ENCODE measurements around the gene SAMMSON. TPM values are rescaled to one million over a fixed set of nuclear protein-coding genes. Genes with fewer than 3 reads are reported as not detected.

SAMMSON gene
- total and polyA plus RNA-seq, 9 of the 15 experiments (the other 6 are each of a cell fraction or from before 2014, with no cell fraction given), result 0.65 to 4.4 (median 1.9) TPM

DNA sequence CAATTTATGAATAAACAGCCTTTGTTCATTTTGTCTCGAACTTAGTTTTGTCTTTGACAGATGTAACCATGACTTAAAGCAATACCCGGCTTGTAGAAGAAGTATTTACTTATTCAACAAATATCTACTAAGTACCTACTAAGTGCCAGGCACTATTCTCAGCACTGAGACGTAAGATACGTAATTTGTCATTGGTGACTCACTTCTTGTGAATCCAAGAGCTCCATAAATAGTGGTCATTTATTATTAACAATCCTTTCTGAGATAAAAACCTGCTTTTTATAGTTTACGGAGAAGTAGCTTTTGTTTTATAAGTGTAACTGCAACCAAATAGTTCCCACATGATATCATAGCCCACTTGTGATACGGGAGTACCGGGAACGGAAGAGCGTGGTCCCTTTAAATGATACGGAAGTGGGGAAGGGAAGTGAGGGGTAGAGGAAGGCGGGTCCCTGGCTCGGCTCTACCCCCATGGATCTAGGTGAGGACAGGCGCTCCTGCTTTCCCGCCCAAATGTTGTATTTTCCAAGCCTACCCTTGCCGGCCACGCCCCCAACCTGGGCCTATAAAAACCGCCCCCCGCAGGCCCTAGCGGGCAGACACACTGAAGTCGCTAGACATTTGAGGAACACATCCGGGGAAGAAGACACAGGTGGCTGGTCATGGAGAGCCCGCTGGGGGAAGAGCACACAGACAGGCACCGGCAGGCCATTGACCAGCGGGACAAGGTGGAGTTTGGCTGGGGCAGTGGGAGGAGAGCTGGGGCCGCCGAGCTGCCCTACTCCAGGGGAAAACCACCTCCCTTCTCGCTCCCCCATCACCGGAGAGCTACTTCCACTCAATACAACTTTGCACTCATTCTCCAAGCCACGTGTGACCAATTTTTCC is at the start of gene SAMMSON (continued):
- TF ChIP-seq, protein P1, sequence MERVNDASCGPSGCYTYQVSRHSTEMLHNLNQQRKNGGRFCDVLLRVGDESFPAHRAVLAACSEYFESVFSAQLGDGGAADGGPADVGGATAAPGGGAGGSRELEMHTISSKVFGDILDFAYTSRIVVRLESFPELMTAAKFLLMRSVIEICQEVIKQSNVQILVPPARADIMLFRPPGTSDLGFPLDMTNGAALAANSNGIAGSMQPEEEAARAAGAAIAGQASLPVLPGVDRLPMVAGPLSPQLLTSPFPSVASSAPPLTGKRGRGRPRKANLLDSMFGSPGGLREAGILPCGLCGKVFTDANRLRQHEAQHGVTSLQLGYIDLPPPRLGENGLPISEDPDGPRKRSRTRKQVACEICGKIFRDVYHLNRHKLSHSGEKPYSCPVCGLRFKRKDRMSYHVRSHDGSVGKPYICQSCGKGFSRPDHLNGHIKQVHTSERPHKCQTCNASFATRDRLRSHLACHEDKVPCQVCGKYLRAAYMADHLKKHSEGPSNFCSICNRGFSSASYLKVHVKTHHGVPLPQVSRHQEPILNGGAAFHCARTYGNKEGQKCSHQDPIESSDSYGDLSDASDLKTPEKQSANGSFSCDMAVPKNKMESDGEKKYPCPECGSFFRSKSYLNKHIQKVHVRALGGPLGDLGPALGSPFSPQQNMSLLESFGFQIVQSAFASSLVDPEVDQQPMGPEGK (CRISPR knock-in tag; IDR thresholded peaks at IDR 0.05; ENCODE audit: borderline replicate concordance), result no peak
- TF ChIP-seq RHOXF2B (CRISPR knock-in tag; conservative IDR thresholded peaks at IDR 0.05), result no peak
- TF ChIP-seq, protein P2, sequence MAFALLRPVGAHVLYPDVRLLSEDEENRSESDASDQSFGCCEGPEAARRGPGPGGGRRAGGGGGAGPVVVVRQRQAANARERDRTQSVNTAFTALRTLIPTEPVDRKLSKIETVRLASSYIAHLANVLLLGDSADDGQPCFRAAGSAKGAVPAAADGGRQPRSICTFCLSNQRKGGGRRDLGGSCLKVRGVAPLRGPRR (CRISPR knock-in tag; IDR thresholded peaks at IDR 0.05), result no peak
- no peak for TF ChIP-seq ZNF778 (CRISPR knock-in tag; IDR thresholded peaks at IDR 0.05)
- TF ChIP-seq ZNF197 (CRISPR knock-in tag; IDR thresholded peaks at IDR 0.05; ENCODE audit: low read depth), result no peak
- TF ChIP-seq ZNF445 (CRISPR knock-in tag; IDR thresholded peaks at IDR 0.05; ENCODE audit: low read depth), result no peak
- no peak for TF ChIP-seq MAFG (tag; conservative IDR thresholded peaks at IDR 0.05)
- no peak for TF ChIP-seq ARHGAP35 (IDR thresholded peaks at IDR 0.05; ENCODE audit: partially characterized antibody)
- TF ChIP-seq TAL1 (IDR thresholded peaks at IDR 0.05), result no peak
- no peak for TF ChIP-seq DACH1 (IDR thresholded peaks at IDR 0.05; ENCODE audit: partially characterized antibody)
- TF ChIP-seq, protein P3, sequence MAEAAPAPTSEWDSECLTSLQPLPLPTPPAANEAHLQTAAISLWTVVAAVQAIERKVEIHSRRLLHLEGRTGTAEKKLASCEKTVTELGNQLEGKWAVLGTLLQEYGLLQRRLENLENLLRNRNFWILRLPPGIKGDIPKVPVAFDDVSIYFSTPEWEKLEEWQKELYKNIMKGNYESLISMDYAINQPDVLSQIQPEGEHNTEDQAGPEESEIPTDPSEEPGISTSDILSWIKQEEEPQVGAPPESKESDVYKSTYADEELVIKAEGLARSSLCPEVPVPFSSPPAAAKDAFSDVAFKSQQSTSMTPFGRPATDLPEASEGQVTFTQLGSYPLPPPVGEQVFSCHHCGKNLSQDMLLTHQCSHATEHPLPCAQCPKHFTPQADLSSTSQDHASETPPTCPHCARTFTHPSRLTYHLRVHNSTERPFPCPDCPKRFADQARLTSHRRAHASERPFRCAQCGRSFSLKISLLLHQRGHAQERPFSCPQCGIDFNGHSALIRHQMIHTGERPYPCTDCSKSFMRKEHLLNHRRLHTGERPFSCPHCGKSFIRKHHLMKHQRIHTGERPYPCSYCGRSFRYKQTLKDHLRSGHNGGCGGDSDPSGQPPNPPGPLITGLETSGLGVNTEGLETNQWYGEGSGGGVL (CRISPR knock-in tag; IDR thresholded peaks at IDR 0.05), result no peak
- peak; percentile 69; the same call in 1 of the 2 replicates for TF ChIP-seq MBD2 (IDR thresholded peaks at IDR 0.05; ENCODE audit: borderline replicate concordance, low read depth)
- peak; percentile 98 for TF ChIP-seq POLR2A (conservative IDR thresholded peaks at IDR 0.05)
- TF ChIP-seq DPF2 (IDR thresholded peaks at IDR 0.05), result peak; percentile 47
- TF ChIP-seq, protein P4, sequence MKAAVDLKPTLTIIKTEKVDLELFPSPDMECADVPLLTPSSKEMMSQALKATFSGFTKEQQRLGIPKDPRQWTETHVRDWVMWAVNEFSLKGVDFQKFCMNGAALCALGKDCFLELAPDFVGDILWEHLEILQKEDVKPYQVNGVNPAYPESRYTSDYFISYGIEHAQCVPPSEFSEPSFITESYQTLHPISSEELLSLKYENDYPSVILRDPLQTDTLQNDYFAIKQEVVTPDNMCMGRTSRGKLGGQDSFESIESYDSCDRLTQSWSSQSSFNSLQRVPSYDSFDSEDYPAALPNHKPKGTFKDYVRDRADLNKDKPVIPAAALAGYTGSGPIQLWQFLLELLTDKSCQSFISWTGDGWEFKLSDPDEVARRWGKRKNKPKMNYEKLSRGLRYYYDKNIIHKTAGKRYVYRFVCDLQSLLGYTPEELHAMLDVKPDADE (conservative IDR thresholded peaks at IDR 0.05; ENCODE audit: control insufficient read depth, low read depth, low read length), result no peak
- TF ChIP-seq, protein P5, sequence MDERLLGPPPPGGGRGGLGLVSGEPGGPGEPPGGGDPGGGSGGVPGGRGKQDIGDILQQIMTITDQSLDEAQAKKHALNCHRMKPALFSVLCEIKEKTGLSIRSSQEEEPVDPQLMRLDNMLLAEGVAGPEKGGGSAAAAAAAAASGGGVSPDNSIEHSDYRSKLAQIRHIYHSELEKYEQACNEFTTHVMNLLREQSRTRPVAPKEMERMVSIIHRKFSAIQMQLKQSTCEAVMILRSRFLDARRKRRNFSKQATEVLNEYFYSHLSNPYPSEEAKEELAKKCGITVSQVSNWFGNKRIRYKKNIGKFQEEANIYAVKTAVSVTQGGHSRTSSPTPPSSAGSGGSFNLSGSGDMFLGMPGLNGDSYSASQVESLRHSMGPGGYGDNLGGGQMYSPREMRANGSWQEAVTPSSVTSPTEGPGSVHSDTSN (CRISPR knock-in tag; IDR thresholded peaks at IDR 0.05; ENCODE audit: low read depth), result no peak
- TF ChIP-seq, protein P5 (tag; conservative IDR thresholded peaks at IDR 0.05; ENCODE audit: low read depth), result no peak
- no peak for TF ChIP-seq NFYB (IDR thresholded peaks at IDR 0.05; ENCODE audit: extremely low read depth, insufficient read length)
- no peak for TF ChIP-seq KDM5B (IDR thresholded peaks at IDR 0.05; ENCODE audit: insufficient replicate concordance, low read depth, low read length)
- no peak for TF ChIP-seq ZNF699 (CRISPR knock-in tag; IDR thresholded peaks at IDR 0.05; ENCODE audit: insufficient replicate concordance)

Data from K562 (cell line).